Tibial nerve (tissue), 4 donors: Measurements from ENCODE around the gene SP140L.

Experiments used
- EP300 ChIP-seq, 2 donors: sonication (generic); formaldehyde crosslinking; IDR thresholded peaks; one replicate each; pipeline ENCODE4 v1.6.1; 2017; ENCODE audit warnings: antibody characterized with exemption in 2 of 2, mild to moderate bottlenecking in 1 of 2
- TF ChIP-seq, protein P1 (sequence below), 5 experiments: fragments of 200-600 bp in 3 of 5; fragments of 450-650 bp in 2 of 5; sonication (generic) in 3 of 5; IDR thresholded peaks; one replicate each; pipeline ENCODE4 v1.5.1; 2016 to 2019; ENCODE audit warnings: antibody characterized with exemption in 5 of 5, mild to moderate bottlenecking in 3 of 5, moderate library complexity in 2 of 5

DNA sequence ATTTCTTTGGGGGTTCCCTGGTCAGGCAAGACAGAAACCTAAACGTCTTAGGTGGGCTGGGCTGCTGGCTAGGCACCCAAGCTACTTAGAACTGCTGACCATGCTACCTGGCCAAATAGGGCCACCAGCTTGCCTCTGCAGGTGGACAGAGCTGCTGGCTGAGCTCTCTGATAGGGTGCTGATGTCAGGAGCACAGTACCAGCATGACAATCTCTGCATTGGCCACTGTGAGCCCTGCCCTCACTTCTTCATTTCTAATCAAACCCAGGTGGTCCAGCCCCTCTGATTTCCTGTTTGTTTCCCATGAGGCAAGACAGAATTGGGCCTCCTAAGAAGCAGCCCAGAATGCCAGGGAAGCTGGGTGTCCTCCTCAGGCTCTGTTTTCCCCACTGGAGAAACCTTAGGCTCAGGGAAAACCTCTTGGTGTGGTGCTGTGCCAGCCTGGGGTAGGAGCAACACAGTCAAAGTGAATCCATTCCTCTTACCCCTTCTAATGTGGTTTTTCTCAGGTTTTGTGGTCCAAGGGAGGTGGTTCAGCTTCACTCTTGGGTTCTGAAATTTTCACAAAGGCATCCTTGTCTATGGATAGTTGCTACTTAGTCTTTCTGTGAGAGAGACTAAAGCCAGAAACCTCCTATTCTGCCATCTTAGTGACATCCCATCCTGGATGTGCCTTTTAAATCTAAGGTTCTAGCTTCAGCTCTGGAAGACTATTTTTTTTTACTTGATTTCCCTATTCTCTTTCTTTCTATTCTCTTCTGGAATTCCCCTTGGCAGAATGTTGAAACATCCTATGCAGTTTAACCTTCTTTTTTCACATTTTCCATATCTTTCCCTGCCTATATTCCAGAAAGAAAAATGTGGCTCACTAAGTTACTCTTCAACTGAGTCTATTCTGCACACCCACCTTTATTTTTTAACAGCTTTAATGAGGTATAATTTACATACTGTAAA is 104.2 kb downstream of the SP140L start:
- TF ChIP-seq, protein P1, sequence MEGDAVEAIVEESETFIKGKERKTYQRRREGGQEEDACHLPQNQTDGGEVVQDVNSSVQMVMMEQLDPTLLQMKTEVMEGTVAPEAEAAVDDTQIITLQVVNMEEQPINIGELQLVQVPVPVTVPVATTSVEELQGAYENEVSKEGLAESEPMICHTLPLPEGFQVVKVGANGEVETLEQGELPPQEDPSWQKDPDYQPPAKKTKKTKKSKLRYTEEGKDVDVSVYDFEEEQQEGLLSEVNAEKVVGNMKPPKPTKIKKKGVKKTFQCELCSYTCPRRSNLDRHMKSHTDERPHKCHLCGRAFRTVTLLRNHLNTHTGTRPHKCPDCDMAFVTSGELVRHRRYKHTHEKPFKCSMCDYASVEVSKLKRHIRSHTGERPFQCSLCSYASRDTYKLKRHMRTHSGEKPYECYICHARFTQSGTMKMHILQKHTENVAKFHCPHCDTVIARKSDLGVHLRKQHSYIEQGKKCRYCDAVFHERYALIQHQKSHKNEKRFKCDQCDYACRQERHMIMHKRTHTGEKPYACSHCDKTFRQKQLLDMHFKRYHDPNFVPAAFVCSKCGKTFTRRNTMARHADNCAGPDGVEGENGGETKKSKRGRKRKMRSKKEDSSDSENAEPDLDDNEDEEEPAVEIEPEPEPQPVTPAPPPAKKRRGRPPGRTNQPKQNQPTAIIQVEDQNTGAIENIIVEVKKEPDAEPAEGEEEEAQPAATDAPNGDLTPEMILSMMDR (IDR thresholded peaks at IDR 0.05), result no peak
- TF ChIP-seq EP300 (IDR thresholded peaks at IDR 0.05), result no peak
